Keratinocyte (primary cell): ENCODE data around the gene GPR62. TPM values are rescaled to one million over a fixed set of nuclear protein-coding genes. Genes with fewer than 3 reads are reported as not detected.

Experiments used
- DNase-seq: peaks from one replicate; pipeline ENCODE4 v3.0.0-alpha.2; 2011; ENCODE audit warnings: low read depth, missing footprints, low spot score
- FAIRE-seq: peaks from 2 replicates; lab custom pipeline; 2011; peaks lifted over from hg19 to GRCh38; lab: Jason Lieb, UNC
- H2AFZ ChIP-seq: 2 replicates; pipeline ENCODE4 v1.6.0; 2012; ENCODE audit warnings: low read length, control low read depth, inconsistent platforms; ENCODE audit not compliant: control insufficient read depth
- H3K27ac ChIP-seq: 2 replicates; pipeline ENCODE4 v1.5.1; 2011; ENCODE audit warnings: low read length; ENCODE audit not compliant: control insufficient read depth, insufficient read depth
- H3K27me3 ChIP-seq: 3 replicates; pipeline ENCODE4 v1.6.0; 2011; ENCODE audit warnings: low read length; ENCODE audit not compliant: control insufficient read depth, insufficient read depth; ENCODE audit errors: extremely low read depth
- H3K36me3 ChIP-seq, 2 experiments: 2 replicates in 1 of 2; 3 replicates in 1 of 2; pipeline ENCODE4 v1.5.1; 2011; ENCODE audit warnings: low read length in 2 of 2, mild to moderate bottlenecking in 1 of 2; ENCODE audit not compliant: control insufficient read depth in 2 of 2, insufficient read depth in 2 of 2; ENCODE audit errors: extremely low read depth in 1 of 2
- H3K4me1 ChIP-seq: 3 replicates; pipeline ENCODE4 v1.5.1; 2011; ENCODE audit warnings: low read length; ENCODE audit not compliant: control insufficient read depth, insufficient read depth; ENCODE audit errors: extremely low read depth
- H3K4me2 ChIP-seq: 3 replicates; pipeline ENCODE4 v1.6.0; 2011; ENCODE audit warnings: low read depth, low read length; ENCODE audit not compliant: control insufficient read depth, insufficient read depth; ENCODE audit errors: extremely low read depth
- H3K4me3 ChIP-seq, 3 experiments: fragments of 200-600 bp in 1 of 3; sonication (generic) in 1 of 3; 2 replicates in 2 of 3; 3 replicates in 1 of 3; pipeline ENCODE4 v1.5.1; 2011 to 2016; ENCODE audit warnings: low read length in 3 of 3, mild to moderate bottlenecking in 3 of 3, control low read depth in 2 of 3, inconsistent platforms in 1 of 3, low read depth in 1 of 3, mixed read lengths in 1 of 3, mixed run types in 1 of 3, moderate library complexity in 1 of 3; ENCODE audit not compliant: control insufficient read depth in 2 of 3, insufficient read depth in 2 of 3; ENCODE audit errors: extremely low read depth in 1 of 3
- H3K79me2 ChIP-seq: 2 replicates; pipeline ENCODE4 v1.6.0; 2012; ENCODE audit warnings: low read length; ENCODE audit not compliant: control insufficient read depth, insufficient read depth
- H3K9ac ChIP-seq: 3 replicates; pipeline ENCODE4 v1.6.0; 2011; ENCODE audit warnings: low read length; ENCODE audit not compliant: control insufficient read depth, insufficient read depth; ENCODE audit errors: extremely low read depth
- H3K9me1 ChIP-seq: 3 replicates; pipeline ENCODE4 v1.6.0; 2011; ENCODE audit warnings: low read length; ENCODE audit not compliant: control insufficient read depth, insufficient read depth; ENCODE audit errors: extremely low read depth
- H3K9me3 ChIP-seq: 2 replicates; pipeline ENCODE4 v1.5.1; 2012; ENCODE audit warnings: low read depth, low read length; ENCODE audit not compliant: control insufficient read depth
- H4K20me1 ChIP-seq: 3 replicates; pipeline ENCODE4 v1.6.0; 2011; ENCODE audit warnings: low read length; ENCODE audit not compliant: control insufficient read depth, insufficient read depth; ENCODE audit errors: extremely low read depth
- EZH2 ChIP-seq: IDR thresholded peaks from one replicate; pipeline ENCODE4 v1.6.1; 2012; ENCODE audit warnings: inconsistent platforms, mild to moderate bottlenecking, low read length, moderate library complexity
- dilution Hi-C: fragments of 300-500 bp; cut with MboI; formaldehyde crosslinking; loops from one replicate; pipeline ENCODE4 v1.7.0; 2020; ENCODE audit warnings: low sequenced_read_pairs; ENCODE audit not compliant: extremely low pct_ligation_motif_present
- polyA plus RNA-seq, 5 experiments: library from polyadenylated mRNA; depleted of rRNA in 3 of 5; stranded (reverse) in 3 of 5; stranded (forward) in 1 of 5; unstranded in 1 of 5; fragments of >200 nt; gene quantifications; 1 replicate in 1 of 5; 2 replicates in 3 of 5; 3 replicates in 1 of 5; pipeline versions ENCODE4 v1.2.1 to v1.2.3, GENCODE V29; 2011 to 2012; ENCODE audit warnings: missing spikeins in 2 of 5, low read depth in 1 of 5, low replicate concordance in 1 of 5
- TF ChIP-seq, protein P1 (sequence below), 3 experiments: IDR thresholded peaks in 1 of 3; conservative IDR thresholded peaks in 1 of 3; optimal IDR thresholded peaks in 1 of 3; 2 replicates in 2 of 3; 3 replicates in 1 of 3; pipeline versions ENCODE3 to v1.5.1; 2011; ENCODE audit warnings: low read length in 3 of 3, mild to moderate bottlenecking in 3 of 3, moderate library complexity in 2 of 3, control low read depth in 1 of 3, inconsistent platforms in 1 of 3; ENCODE audit not compliant: insufficient read depth in 2 of 3; ENCODE audit errors: extremely low read depth in 1 of 3

Gene GPR62
- polyA plus RNA-seq, 1 donor (not counting 4 experiments of a cell fraction or from before 2014, with no cell fraction given) = not detected

DNA sequence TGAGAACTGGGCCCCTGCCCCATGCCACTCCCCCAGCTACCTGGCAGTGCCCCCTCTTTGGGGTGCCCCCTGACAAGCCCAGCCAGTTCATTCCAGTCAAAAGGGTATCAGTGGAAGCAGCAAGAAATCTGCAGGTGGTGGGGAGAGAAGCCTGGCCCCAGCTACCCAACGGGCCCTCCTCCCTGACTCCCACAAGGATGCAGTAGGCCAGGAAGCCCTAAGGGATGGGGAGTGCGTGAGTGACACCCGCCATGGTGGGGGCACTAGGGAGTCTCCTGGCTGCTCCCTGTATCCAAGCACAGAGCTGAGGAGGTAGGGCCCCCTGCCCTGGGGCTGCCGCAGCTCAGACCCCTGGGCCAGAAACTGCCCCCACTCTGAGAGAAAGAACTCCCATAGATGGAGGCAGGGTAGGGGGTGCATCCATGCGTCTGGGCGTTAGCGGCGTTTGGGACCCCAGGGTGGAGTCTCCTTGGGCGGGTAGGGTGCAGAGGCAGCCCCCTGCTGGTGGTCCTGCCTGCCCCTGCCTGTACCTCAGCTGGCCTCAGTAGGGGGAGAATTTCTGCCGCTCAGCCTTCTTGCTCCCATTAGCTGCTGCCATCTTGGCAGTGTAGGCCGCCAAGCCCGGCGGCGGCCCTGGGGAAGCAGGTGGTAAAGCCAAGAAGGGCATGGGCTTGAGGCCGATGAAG is 2.5 kb downstream of the GPR62 start:
- no peak for FAIRE-seq
- Histone ChIP-seq H3K4me3 (no peak overlapping the region), H3K79me2 (no peaks in the 10 kb centered on the region)

DNA sequence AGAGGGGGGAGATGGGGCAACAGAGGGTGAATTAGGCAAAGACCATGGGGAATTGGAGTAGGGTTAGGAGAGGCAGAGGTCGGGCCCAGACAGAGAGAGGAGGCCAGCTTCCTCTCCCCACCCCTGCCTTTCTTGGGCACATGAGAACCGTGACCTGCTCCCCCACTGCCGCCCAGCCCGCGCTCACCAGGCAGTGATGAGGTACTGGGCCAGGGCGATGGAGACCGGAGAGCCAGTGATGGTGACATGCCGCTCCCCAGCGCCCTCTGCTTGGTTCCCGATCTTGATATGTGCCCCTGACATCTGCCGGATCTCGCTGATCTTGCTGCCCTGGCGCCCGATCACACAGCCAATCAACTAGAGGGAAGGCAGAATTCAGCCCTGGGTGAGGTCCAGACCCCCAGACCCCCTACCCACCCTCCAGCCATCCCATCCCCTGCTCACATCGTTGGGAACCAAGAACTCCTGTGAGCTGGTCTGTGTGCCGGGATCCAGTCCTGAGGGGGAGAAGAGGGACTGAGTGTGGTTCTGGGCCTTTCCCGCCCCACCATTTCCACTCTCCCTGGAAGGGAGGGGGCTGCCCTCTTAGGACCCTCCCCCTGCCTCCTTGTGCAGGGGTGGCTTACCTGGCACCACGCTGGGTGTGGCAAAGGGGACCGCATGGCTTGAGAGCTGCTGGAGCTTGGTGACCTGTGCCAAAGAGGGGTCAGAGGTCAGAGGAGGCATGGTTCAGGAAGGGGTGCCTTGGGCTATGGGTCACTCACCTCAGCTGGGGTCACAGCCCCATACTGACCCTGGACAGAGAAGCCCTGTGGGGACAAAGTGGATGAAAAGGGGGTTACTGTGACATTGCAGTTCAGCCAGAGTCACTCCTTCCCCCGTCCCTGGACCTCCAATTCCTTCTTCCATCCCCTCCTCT is 3.7 kb downstream of the GPR62 start:
- TF ChIP-seq, protein P1, sequence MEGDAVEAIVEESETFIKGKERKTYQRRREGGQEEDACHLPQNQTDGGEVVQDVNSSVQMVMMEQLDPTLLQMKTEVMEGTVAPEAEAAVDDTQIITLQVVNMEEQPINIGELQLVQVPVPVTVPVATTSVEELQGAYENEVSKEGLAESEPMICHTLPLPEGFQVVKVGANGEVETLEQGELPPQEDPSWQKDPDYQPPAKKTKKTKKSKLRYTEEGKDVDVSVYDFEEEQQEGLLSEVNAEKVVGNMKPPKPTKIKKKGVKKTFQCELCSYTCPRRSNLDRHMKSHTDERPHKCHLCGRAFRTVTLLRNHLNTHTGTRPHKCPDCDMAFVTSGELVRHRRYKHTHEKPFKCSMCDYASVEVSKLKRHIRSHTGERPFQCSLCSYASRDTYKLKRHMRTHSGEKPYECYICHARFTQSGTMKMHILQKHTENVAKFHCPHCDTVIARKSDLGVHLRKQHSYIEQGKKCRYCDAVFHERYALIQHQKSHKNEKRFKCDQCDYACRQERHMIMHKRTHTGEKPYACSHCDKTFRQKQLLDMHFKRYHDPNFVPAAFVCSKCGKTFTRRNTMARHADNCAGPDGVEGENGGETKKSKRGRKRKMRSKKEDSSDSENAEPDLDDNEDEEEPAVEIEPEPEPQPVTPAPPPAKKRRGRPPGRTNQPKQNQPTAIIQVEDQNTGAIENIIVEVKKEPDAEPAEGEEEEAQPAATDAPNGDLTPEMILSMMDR (optimal IDR thresholded peaks at IDR 0.05 in 1 of 3, IDR thresholded peaks at IDR 0.05 in 1 of 3, conservative IDR thresholded peaks at IDR 0.05 in 1 of 3; ENCODE audit: extremely low read depth in 1 of 3, insufficient read depth in 2 of 3, low read length in 3 of 3) = no peak
- TF ChIP-seq EZH2 = no peak
- H3K9me1 ChIP-seq = no peaks in the 10 kb centered on the region
- H3K27me3 ChIP-seq = peaks cover 18% of the 10 kb centered on the region
- DNase-seq = no peak
- no peak overlapping the region for H3K4me3 ChIP-seq
- dilution Hi-C loops = no loop called here
- no peak overlapping the region for H3K9ac ChIP-seq
- no peaks in the 10 kb centered on the region for H4K20me1 ChIP-seq
- FAIRE-seq = no peak
- H3K27ac ChIP-seq = no peak overlapping the region
- no peaks in the 10 kb centered on the region for H3K9me3 ChIP-seq
- H3K36me3 ChIP-seq = peaks cover 0 to 24% of the 10 kb centered on the region in 2 experiments
- H3K79me2 ChIP-seq = no peaks in the 10 kb centered on the region
- H3K4me2 ChIP-seq = no peak overlapping the region
- peaks cover 11% of the 10 kb centered on the region for H3K4me1 ChIP-seq
- no peak overlapping the region for H2AFZ ChIP-seq

More for the DNA sequence above, 2.5 kb downstream of the GPR62 start:
- TF ChIP-seq, protein P1 (optimal IDR thresholded peaks at IDR 0.05 in 1 of 3, IDR thresholded peaks at IDR 0.05 in 1 of 3, conservative IDR thresholded peaks at IDR 0.05 in 1 of 3; ENCODE audit: extremely low read depth in 1 of 3, insufficient read depth in 2 of 3, low read length in 3 of 3) = no peak
- TF ChIP-seq EZH2 = no peak
- no peaks in the 10 kb centered on the region for H3K9me1 ChIP-seq
- H3K4me2 ChIP-seq = no peak overlapping the region
- no peak overlapping the region for H2AFZ ChIP-seq
- H3K27me3 ChIP-seq = peaks cover 26% of the 10 kb centered on the region
- H4K20me1 ChIP-seq = no peaks in the 10 kb centered on the region
- no peaks in the 10 kb centered on the region for H3K9me3 ChIP-seq
- no peak for DNase-seq
- peaks cover 11% of the 10 kb centered on the region for H3K4me1 ChIP-seq
- no peak overlapping the region for H3K27ac ChIP-seq
- dilution Hi-C loops = no loop called here
- H3K36me3 ChIP-seq = peaks cover 0 to 24% of the 10 kb centered on the region in 2 experiments
- H3K9ac ChIP-seq = no peak overlapping the region
